GM21528 (cell line): ENCODE data around the gene ARMC2.
"Not testable (repeated sequence)": the region's sequence is repeated elsewhere in the genome, so short reads cannot be mapped to it uniquely, and the experiment has no call there.

Source experiments
- ATAC-seq: cut with Tn5 transposase; IDR thresholded peaks from one replicate; pipeline ENCODE4 v1.9.1; 2021; ENCODE audit warnings: mild to moderate bottlenecking, moderate library complexity; ENCODE audit not compliant: unreplicated experiment, low FRiP score

ARMC2 gene

DNA sequence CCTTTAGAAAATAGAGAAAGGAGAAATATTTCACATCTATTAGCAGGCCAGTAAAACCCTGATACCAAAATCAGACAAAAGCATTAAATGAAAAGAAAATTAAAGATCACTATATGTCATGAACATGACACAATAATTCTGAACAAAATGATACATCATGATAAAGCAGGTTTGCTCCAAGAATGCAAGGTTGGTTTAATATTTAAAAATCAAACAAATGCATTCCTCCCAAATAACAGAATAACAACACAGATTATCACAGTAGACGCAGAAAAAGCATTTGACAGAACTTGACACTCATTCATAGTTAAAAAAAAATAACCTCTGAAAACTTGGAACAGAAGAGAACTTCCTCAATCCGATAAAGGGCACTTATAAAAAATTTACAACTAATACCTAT lies 22.9 kb upstream of the ARMC2 start:
- ATAC-seq: no peak

DNA sequence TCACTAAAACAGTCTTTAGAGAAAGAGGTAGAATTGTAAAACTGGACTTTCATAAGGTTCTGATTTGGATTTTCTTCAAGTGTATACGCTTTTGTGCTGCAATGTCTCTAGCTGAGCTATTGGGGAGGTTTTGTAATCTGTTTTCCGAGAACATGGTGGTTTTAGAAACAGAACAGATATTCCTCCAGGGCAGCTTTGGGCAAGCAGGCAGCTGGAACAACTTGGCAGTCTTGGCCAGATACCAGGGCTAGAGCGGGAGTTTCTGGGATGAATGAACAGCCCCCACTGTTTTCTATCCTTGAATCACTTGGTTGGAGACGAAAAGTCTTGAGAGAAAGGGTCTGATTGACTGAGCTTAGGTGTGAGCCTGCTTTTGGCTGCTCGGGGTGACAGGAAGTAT lies 17.1 kb upstream of the ARMC2 start:
- ATAC-seq: no peak

DNA sequence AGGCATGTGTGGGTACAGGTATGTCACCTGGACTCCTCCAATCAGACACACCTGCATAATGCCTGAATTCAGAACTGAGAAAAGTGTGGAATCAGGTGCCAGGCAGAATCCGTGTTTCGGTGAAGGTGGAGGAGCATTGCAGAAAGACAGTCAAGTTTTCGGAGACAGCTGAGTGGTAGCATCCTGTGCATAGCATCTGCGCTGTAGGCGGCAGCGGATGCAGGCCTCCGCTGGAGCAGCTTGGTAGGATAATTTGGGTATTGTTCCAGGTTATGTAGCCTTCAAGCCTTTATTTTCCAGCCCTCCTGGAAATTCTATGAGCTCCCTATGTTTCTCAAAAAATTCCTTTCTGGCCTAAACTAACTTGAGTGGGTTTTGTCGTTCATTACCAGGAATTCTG lies 15.5 kb upstream of the ARMC2 start:
- ATAC-seq: no peak

DNA sequence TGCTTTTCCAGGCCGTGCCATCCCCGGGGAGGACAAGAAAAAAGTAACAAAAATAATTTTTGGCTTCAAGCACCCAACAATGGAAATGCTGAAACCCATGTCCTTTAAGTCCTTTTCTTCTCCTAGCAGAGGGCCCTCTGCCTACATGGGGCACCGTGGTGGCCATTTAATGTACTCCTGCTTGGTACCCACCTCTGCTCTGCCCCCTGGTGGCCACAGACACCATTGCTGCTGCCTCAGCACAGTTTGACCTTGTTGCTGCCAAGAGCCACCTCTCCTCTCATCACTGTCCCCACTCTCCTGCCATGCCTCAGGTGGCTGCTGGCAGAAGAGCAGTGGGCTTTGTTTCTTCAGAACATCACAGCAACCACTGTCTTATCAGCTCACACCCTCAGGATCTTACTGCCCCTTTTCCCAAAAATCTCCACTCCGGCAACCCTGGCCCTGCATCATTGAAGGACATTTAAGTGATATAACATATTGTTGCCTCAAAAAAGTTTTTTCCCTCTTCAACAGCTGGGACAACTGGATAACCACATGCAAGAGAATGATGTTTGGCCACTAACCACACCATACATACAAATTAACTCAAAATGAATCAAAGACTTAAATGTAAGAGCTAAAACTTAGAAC lies 12.9 kb upstream of the ARMC2 start:
- ATAC-seq: peak; percentile 64

DNA sequence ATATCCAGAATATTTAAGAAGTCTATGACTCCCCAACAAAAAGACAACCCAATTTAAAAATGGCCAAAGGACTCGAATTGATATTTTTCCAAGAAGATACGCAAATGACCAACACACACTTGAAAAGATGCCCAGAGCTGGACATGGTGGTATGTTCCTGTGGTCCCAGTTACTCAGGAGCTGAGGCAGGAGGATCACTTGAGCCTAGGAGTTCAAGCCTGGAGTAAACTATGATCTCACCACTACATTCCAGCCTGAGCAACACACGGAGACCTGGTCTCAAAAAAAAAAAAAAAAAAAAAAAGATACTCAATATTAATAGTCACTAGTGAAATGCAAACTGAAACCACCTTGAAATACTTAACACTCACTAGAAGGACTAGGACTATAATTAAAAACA lies 12.2 kb upstream of the ARMC2 start:
- no peak for ATAC-seq

DNA sequence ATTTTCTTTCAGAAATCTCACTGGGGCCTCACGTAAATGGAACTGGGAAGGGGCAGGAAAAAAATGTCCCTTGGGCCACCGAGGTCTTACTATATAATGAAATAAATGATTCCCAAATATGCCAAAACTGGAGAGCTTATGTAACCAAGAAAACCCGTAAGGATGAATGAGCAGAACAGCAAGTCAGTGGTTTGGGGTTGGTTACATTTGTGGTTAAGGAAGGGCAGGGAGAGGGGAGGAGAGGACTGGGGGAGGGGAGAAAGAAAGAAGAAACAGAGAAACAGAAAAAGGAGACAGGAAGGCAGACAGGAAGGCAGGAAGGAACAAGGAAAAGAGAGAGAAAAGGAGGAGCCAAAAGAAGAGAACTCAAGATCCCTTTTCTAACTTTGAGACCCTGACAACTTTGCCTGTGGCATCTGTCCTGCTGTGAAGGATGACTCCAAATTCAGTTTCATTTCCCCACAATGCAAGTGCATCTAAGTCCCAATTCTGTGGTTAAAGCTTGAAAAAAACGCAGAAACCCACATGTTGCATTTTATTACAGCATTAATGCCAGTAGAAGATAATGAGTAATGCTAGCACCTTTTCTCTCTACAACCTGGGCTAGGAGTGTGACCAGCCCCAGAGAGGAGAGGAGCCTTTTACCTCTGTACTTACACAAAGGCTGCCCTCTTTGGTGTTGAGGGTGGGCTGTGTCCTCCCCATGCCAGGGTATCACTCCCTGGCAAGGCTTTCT lies 10.8 kb upstream of the ARMC2 start:
- ATAC-seq: no peak

DNA sequence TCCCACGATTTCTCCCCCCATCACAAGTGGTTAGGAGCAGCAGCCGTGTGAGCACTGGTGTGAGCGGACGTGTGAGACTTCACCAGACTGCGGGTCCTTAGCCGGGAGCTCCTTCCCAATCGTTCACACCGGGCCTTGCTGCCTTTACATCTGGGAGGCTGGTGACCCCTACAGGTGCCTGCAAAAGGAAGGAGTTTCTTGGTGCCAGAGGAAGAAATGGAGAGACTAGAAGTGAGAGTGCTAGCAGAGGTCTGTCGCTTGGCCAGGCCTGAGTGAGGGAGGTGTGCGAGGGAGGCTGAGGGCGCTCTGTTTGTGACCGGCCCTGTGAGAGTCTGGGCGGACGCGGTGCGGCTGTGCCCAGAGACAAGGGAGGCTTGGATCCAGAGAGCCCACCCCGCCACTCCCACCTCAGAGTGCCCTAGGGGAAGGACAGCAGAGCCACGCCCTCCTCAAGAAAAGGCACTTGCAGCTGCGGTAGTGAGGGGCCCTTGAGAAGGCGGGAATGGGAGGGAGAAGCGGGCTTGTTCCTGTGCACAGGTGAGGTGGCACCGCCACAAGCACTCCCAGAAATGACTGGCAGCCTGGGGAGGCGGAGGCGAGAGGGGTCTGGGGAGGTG lies 10.0 kb upstream of the ARMC2 start:
- ATAC-seq: no peak

DNA sequence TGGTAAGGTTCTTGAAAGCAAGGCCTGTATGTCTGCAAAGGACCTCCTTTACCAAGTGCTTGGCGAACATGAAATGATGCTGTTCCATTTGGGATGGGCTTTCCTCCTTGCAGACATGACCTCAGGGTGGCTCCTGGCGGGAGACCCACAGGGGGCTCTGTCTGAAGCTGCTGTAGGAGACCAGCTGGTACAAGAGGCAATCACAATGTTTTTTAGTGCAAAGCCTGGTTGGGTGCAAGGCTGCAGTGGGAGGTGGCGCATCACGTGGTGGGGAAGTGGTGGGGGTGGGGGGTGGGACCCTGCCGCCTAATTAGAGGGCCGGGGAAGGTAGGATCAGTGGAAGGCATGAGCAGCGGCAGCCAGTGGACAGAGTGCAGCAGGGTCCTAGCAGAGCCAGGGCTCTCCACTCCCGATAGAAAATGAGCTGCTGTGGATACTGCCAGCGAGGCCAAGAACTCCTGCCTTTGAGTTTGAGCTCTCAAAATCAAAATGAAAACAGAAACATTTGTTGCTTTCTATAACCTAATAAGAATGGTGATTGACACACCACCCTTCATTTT lies 9.1 kb upstream of the ARMC2 start:
- ATAC-seq: no peak

DNA sequence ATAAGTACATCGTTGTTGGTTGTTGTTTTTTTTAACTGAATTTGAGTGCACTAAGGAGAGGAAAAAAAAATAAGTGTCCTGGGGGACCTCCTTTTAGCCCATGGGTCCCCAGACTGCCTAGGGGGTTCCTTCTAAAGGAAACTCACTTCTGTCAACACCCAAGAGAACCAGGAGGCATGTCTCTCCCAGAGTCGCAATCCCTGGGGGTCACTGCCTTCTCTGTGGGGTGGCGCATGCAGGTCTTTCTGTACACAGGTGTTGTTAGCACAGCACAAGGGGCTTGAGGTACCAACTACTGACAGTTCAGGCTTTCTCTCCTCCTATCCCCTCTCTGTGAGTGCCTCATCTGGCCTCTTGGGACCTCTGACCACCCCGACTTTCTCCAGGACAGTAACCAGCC lies 7.3 kb upstream of the ARMC2 start:
- no peak for ATAC-seq

DNA sequence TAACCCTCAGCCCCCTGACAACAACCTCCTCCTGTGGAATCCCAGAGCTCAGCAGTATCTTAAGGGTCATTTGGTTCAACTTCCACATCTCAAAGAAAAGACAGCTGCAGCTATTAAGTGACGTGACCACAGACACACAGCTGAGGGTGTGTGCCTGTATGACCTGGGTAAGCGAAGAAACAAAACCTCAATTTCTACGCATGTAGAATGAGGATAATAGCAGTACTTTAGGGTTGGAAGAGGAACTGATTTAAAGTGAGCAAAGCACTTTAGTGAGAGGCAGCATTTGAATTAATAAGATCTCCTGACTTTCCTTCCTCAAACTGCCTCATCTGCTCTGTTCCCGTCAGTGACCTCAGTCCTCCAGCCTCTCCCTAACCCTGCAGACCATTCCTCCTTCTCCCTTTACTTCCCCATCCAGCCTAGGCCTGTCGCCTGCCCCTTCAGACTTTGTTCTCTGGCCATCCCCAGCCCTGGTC lies 6.8 kb upstream of the ARMC2 start:
- no peak for ATAC-seq

DNA sequence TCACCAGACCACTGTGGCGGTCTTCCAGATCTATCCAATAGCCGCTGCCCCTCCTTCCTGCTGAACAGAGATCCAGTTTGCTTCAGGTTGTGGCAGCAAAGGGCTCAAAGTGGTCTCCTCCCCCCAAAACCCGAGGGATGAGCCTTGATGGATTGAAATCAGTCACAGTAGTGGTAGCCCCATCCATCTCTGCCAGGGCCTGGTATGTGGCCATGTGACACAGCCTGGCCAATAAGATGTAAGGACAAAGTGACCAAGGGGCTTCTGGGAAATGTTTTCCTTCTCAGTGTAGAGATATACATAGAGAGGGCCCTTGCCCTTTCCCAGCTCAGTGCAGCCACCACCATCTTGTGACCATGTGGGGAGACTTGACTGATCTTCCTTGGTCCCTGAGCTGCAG lies 4.1 kb upstream of the ARMC2 start:
- ATAC-seq: no peak

DNA sequence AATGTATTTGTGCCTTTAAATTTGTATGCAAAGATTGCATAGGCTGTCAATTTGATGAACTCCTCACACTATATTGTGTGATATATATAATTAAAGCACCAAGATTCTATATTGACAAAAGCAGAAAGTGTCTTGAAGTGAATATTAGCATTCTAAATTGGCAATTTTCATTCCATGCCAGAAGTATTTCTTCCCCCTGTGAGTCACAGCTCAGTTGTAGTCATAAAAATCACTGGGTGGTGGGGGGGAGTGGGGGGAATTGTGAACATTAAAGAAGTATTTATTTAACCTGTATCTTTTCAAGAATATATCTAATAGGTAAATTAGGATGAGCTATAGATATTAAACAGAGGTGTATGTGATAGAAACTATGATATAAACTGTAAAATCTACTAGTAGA lies 3.1 kb upstream of the ARMC2 start:
- no peak for ATAC-seq

DNA sequence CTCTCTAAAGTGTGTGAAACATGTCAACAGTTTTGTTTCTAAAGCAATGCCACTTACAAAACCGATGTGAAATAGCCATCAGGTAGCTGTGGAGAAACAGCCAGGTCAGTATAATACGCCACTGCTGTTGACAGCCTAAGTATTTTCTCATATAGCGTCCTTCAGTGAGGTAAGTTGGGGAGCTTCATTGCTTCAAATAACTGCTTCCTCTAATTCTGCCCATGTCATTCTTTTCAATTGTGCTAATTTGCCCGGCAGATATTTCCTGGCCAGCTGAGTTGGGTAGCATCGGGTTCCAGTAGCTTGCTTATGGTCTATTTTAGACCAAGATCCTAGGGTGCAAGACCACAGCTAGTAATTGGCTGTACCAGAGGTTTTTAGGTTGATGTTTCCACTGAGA lies 2.1 kb upstream of the ARMC2 start:
- no peak for ATAC-seq

DNA sequence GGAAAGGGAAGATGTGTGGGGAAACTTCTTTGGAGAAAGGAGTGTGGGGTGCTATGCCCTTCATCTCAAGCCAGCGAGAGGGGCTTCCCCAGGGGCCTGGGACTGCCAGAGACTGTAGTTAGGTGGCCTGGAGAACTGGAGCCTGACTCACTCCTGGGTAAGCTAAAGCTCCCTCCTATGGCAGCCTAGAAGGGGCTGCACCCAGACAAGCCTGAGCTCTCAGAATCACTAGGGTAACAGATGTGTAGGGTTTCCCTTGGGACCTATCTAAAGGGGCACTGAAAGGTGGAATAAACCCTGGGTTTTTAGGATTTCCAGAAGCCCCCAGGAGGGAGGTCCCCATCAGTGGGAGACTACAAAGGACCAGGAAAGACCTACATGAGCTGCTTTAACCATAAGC lies 1.6 kb upstream of the ARMC2 start:
- no peak for ATAC-seq

DNA sequence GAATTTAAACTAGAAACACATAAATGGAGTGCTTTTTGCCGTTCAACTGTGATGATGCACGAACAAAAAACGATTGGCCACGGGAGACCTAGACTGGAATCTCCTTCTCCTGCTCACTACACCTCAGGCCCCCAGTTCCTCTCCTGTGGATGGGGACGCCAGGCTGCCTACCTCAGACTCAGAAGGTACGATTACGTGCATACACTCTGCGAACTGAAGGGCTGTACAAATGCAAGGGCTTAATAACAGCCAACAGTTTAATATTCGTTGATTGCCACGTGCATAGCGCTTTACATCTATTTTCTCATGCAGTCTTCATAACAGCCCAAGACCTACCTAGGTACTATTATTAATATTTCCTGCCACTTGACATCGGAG lies 495 bp upstream of the ARMC2 start:
- ATAC-seq: no peak

DNA sequence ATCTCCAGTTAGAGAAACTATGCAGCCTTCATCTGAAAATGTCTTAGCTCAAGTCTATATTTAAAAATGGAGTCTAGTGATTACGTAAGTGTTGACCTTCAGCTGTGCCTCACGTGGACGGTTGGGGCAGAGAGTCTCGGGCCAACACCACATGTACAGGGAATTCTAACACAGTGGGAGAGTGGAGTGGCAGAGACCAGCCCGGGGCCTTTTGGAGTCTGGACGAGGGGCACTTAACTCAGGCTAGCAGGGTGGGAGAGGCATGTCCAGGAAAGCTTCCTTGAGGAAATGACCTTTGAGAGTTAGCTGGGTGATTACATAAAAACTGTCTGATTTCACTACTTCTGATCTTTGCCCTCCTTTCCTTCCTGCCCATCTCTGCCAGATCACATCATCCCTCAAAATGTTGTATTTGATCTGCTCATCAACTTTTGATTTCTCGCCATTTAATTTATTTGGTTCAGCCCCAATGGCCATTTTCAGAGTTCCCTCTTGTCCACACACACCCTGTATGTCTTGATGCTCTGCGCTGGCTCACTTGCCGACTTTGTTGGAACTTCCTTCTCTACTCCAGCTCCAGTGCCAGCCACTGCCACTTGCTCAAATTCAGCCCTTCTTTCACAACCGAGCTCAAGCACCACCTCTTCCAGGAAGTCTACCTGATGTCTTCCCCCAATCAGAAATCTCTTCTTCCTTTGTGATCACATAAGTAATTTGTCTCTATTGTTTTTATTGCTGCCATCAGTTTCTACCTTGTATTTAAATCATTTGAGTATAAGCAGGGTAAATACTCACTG lies 2.6 kb downstream of the ARMC2 start:
- no peak for ATAC-seq

DNA sequence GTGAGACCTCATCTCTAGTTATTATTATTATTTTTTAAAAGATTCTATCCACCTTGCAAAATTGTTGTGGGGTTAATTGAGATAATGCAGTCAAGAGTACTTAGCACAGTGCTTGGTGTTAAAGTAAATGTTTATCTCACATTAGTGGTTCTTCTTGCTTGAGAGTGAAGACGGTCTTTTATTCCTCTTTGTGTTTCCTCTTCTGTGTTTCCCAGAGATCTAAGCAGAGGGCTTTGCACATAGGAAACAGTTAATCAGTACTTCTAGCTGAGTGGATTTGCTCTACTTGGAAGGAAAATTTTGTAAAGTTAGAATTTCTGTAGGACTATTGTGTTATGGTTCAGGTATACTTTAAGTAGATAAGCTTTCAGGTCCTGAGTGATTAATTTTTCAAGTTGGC lies 3.5 kb downstream of the ARMC2 start:
- no peak for ATAC-seq

DNA sequence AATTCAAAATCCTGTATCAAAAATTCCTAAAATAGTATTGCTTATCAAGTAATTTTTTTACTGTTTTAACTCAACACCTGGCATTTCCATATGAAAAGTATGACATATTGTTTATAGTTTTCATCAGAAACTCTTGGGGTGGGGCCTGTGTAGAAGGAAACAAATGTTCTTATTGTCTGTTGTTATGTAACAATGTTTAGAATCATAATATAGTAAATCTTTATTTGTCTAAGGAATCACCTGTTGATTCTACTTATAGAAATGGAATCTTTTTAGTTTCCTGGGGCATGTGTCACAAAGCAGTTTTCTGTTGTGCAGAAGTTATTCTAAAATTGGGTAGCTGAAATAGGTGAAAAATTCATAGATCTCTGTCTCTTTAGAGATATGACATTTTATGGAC lies 4.9 kb downstream of the ARMC2 start:
- no peak for ATAC-seq

DNA sequence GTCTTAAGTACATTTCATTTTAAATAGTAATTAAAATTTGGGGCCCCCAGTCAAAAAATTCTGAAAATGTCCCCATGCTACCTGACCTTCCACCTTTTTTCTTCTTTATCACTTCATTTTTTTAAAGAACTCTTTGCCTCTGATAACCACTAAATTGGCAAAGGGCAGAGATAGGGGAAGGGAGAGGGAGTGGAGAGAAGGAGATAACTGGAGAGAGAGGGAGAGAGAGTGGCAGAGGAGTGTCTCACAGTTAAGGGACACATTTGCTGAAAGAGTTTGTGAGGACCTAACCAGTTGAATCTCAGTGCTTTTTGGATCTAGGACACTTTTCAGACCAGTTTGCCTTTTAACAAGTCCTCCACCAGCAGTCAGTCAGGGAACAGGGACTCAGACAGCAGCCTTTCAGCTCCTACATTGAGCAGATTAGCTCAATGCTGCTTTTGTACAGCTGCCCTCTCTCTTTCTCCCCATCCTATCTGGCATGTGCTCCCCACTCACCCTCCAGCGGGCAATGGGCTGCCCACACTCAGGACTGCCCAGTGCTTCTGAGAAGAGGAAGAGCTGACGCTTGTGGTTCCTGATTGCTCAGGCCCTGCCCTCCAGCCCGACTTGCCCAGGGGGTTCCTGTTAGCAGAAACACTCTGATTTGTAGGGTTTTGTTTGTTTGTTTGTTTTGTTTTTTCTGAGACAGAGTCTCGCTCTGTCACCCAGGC lies 14.4 kb downstream of the ARMC2 start:
- ATAC-seq: no peak

DNA sequence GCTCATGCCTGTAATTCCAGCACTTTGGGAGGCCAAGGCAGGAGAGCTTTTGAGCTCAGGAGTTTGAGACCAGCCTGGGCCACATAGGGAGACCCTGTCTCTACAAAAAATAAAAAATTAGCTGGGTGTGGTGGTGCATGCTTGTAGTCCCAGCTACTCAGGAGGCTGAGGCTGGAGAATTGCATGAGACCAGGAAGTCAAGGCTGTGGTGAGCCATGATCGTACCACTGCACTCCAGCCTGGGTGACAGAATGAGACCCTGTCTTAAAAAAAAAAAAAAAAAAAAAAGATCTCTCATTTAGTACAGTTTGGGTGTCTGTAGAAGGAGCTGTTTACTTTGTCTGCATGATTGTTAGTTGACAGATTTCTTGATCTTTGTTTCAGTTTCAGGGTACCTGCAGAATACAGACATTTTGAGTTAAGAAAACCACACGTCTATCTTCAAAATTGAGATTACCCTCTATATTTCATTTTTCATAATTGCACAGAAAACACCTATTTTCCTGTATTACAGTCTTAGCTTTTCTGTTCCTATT lies 17.6 kb downstream of the ARMC2 start:
- ATAC-seq: not testable (repeated sequence)
